Mesenteric fat pad (tissue), 1 donor: ENCODE data around the gene ACTRT2. TPM values are rescaled to one million over a fixed set of nuclear protein-coding genes. Genes with fewer than 3 reads are reported as not detected.

Experiments
- DNase-seq: peaks from one replicate; pipeline ENCODE4 v3.0.0-alpha.2; 2020; ENCODE audit warnings: low spot score
- long read RNA-seq: library from polyadenylated mRNA; unstranded; transcript quantifications from one replicate; pipeline ENCODE4 v2.0.0, GENCODE V29; 2020
- total RNA-seq: library from RNA; stranded (reverse); fragmentation: NEBNext Ultra II Directional; extraction: Animal tissue kit (Norgen Biotek cat#: 25700); gene quantifications from one replicate; pipeline ENCODE4 v1.2.1, GENCODE V29; 2021
- donor health status: DM: yes; HTN: yes; CAD: no.

Gene ACTRT2
- total RNA-seq, result not detected
- long read RNA-seq, result 0 reads

- DNase-seq, result no peak
Observed at GRCh38 chr1:3021233-3021671, at the start of gene ACTRT2. Gene ACTRT2, plus strand, starts transcription at chr1:3021467. Its CDS starts 220 bp downstream, at chr1:3021687.

GRCh38 chr1:2971609-2972008, 49.7 kb upstream of the ACTRT2 start:
- peak; percentile 69 for DNase-seq

GRCh38 chr1:2972011-2972878, 49.0 kb upstream of the ACTRT2 start:
- DNase-seq, result peak; percentile 90

GRCh38 chr1:2972879-2973575, 48.2 kb upstream of the ACTRT2 start:
- DNase-seq, result peak; percentile 84

- DNase-seq, result peak; percentile 77
Observed at GRCh38 chr1:2973601-2974593, 47.4 kb upstream of the ACTRT2 start.

GRCh38 chr1:2974701-2975301, 46.5 kb upstream of the ACTRT2 start:
- DNase-seq, result peak; percentile 84

- DNase-seq, result peak; percentile 89
Observed at GRCh38 chr1:2975466-2976179, 45.6 kb upstream of the ACTRT2 start.

- peak; percentile 83 for DNase-seq
Observed at GRCh38 chr1:2976180-2976562, 45.1 kb upstream of the ACTRT2 start.

GRCh38 chr1:2977886-2978611, 43.2 kb upstream of the ACTRT2 start:
- peak; percentile 69 for DNase-seq

GRCh38 chr1:2978691-2979190, 42.5 kb upstream of the ACTRT2 start:
- DNase-seq, result peak; percentile 86

GRCh38 chr1:2979191-2980072, 41.8 kb upstream of the ACTRT2 start:
- peak; percentile 87 for DNase-seq

GRCh38 chr1:2980073-2980791, 41.0 kb upstream of the ACTRT2 start:
- peak; percentile 75 for DNase-seq

GRCh38 chr1:2980849-2981248, 40.4 kb upstream of the ACTRT2 start:
- no peak for DNase-seq

GRCh38 chr1:2981388-2981787, 39.9 kb upstream of the ACTRT2 start:
- DNase-seq, result no peak

- peak; percentile 87 for DNase-seq
Observed at GRCh38 chr1:2981981-2982614, 39.2 kb upstream of the ACTRT2 start.

GRCh38 chr1:2982615-2983318, 38.5 kb upstream of the ACTRT2 start:
- peak; percentile 89 for DNase-seq
